ENCODE data around the gene CDC42SE2.
"Not testable (repeated sequence)": the region's sequence is repeated elsewhere in the genome, so short reads cannot be mapped to it uniquely, and the experiment has no call there.

The CDC42SE2 gene

GRCh38 chr5:131252824-131253171, 11.1 kb upstream of the CDC42SE2 start:
- no peak overlapping the region for H2AFZ ChIP-seq (ENCODE audit: low read length, unreplicated experiment)
- peaks cover 4% of the 10 kb centered on the region for H3K4me1 ChIP-seq (ENCODE audit: control insufficient read depth, insufficient read depth, low read length, unreplicated experiment)
- no peaks in the 10 kb centered on the region for H3K36me3 ChIP-seq (ENCODE audit: insufficient read depth, low read length)
- H3K4me3 ChIP-seq (ENCODE audit: low read depth, low read length) = no peak overlapping the region
- no peak overlapping the region for H3K27ac ChIP-seq (ENCODE audit: low read depth, low read length)
- no peaks in the 10 kb centered on the region for H3K27me3 ChIP-seq (ENCODE audit: insufficient read depth, low read length)
- H3K79me2 ChIP-seq (ENCODE audit: control insufficient read depth, insufficient read depth, low read length, unreplicated experiment) = no peaks in the 10 kb centered on the region

- H2AFZ ChIP-seq (ENCODE audit: low read length, unreplicated experiment); H3K4me3 ChIP-seq (ENCODE audit: low read depth, low read length); H3K27me3 ChIP-seq (ENCODE audit: insufficient read depth, low read length); H3K27ac ChIP-seq (ENCODE audit: low read depth, low read length); H3K79me2 ChIP-seq (ENCODE audit: control insufficient read depth, insufficient read depth, low read length, unreplicated experiment); H3K36me3 ChIP-seq (ENCODE audit: insufficient read depth, low read length); H3K4me1 ChIP-seq (ENCODE audit: control insufficient read depth, insufficient read depth, low read length, unreplicated experiment): not testable (repeated sequence)
Measured at GRCh38 chr5:131254025-131254424, 9.8 kb upstream of the CDC42SE2 start.

DNA sequence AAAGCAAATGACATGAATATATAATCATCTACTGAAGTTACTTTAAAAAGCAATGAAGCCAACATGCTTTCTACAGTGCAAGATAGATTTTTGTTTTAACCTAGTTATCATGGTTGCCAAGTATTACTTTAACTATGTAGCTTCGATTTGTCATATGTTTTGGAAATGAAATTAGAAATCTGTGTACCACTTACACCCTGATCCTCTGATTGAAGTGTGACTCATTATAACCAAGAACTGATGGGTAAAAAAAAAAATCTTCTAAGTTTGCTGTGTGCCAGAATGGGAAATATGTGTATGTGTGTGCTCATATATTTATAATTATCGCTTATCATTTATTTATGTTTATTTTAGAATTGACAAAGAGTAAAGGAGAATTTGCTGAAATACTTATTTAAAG, 9.1 kb upstream of the CDC42SE2 start:
- Histone ChIP-seq H3K4me1 (ENCODE audit: control insufficient read depth, insufficient read depth, low read length, unreplicated experiment) (peaks cover 15% of the 10 kb centered on the region), H3K36me3 (ENCODE audit: insufficient read depth, low read length) (no peaks in the 10 kb centered on the region), H3K27ac (ENCODE audit: low read depth, low read length) (no peak overlapping the region), H3K4me3 (ENCODE audit: low read depth, low read length) (no peak overlapping the region), H3K79me2 (ENCODE audit: control insufficient read depth, insufficient read depth, low read length, unreplicated experiment) (no peaks in the 10 kb centered on the region), H3K27me3 (ENCODE audit: insufficient read depth, low read length) (no peaks in the 10 kb centered on the region), H2AFZ (ENCODE audit: low read length, unreplicated experiment) (no peak overlapping the region)

DNA sequence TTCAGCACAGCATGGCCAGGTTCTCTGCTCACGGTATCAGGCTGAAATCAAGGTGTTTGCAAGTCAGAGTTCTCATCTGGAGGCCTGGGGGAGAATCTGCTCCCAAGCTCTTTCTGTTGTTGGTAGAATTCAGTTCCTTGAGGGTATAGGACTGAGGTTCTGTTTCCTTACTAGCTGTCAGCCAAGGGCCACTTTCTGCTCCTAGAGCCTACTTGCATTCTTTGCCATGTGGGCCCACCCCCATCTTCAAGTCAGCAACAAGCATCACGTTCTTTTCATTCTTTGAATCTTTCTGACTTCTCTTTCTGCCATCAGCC, 7.4 kb upstream of the CDC42SE2 start:
- no peaks in the 10 kb centered on the region for H3K27me3 ChIP-seq (ENCODE audit: insufficient read depth, low read length)
- H2AFZ ChIP-seq (ENCODE audit: low read length, unreplicated experiment) = no peak overlapping the region
- H3K36me3 ChIP-seq (ENCODE audit: insufficient read depth, low read length) = no peaks in the 10 kb centered on the region
- no peak overlapping the region for H3K4me3 ChIP-seq (ENCODE audit: low read depth, low read length)
- H3K79me2 ChIP-seq (ENCODE audit: control insufficient read depth, insufficient read depth, low read length, unreplicated experiment) = no peaks in the 10 kb centered on the region
- H3K4me1 ChIP-seq (ENCODE audit: control insufficient read depth, insufficient read depth, low read length, unreplicated experiment) = peaks cover 15% of the 10 kb centered on the region
- H3K27ac ChIP-seq (ENCODE audit: low read depth, low read length) = no peak overlapping the region

DNA sequence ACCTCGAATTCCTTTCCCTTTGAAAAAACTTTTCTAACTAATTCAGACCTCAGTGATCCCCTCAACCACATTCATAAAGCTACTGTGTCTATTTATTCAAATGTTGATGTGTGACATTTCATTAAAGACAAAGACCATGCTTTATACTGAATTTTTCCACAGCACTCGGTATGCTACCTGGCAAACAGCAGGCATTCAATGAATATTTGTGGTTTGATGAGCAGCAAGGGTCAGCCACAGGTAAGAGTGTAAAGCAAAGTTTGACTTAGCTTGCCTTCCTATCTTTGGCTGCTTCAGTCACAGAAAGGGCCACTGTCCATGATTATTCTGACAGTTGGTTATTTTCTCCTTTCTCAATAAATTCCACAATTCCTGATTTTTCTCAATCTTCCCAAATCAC, 5.1 kb upstream of the CDC42SE2 start:
- H3K4me3 ChIP-seq (ENCODE audit: low read depth, low read length) = no peak overlapping the region
- no peaks in the 10 kb centered on the region for H3K27me3 ChIP-seq (ENCODE audit: insufficient read depth, low read length)
- no peaks in the 10 kb centered on the region for H3K36me3 ChIP-seq (ENCODE audit: insufficient read depth, low read length)
- H3K79me2 ChIP-seq (ENCODE audit: control insufficient read depth, insufficient read depth, low read length, unreplicated experiment) = no peaks in the 10 kb centered on the region
- H3K4me1 ChIP-seq (ENCODE audit: control insufficient read depth, insufficient read depth, low read length, unreplicated experiment) = peaks cover 18% of the 10 kb centered on the region
- H3K27ac ChIP-seq (ENCODE audit: low read depth, low read length) = no peak overlapping the region
- no peak overlapping the region for H2AFZ ChIP-seq (ENCODE audit: low read length, unreplicated experiment)

GRCh38 chr5:131259326-131259725, 4.5 kb upstream of the CDC42SE2 start:
- no peak overlapping the region for H3K27ac ChIP-seq (ENCODE audit: low read depth, low read length)
- no peak overlapping the region for H2AFZ ChIP-seq (ENCODE audit: low read length, unreplicated experiment)
- H3K36me3 ChIP-seq (ENCODE audit: insufficient read depth, low read length) = no peaks in the 10 kb centered on the region
- peaks cover 18% of the 10 kb centered on the region for H3K4me1 ChIP-seq (ENCODE audit: control insufficient read depth, insufficient read depth, low read length, unreplicated experiment)
- H3K4me3 ChIP-seq (ENCODE audit: low read depth, low read length) = no peak overlapping the region
- H3K27me3 ChIP-seq (ENCODE audit: insufficient read depth, low read length) = no peaks in the 10 kb centered on the region
- peaks cover 3% of the 10 kb centered on the region for H3K79me2 ChIP-seq (ENCODE audit: control insufficient read depth, insufficient read depth, low read length, unreplicated experiment)

GRCh38 chr5:131260895-131261294, 3.0 kb upstream of the CDC42SE2 start:
- peaks cover 18% of the 10 kb centered on the region for H3K79me2 ChIP-seq (ENCODE audit: control insufficient read depth, insufficient read depth, low read length, unreplicated experiment)

DNA sequence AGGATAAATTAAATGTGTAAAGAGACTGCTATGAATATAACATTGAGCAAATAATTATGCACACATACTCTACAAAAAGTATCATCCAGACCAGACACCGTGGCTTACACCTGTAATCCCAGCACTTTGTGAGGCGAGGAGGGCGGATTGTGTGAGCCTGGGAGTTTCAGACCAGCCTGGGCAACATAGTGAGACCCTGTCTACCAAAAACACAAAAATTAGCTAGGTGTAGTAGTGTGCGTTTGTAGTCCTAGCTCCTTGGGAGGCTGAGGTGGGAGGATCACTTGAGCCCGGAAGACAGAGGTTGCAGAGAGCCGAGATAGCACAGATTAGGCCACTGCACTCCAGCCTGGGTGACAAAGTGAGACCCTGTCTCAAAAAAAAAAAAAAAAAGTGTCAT, 2.4 kb upstream of the CDC42SE2 start:
- H3K27ac ChIP-seq (ENCODE audit: low read depth, low read length) = no peak overlapping the region
- no peaks in the 10 kb centered on the region for H3K27me3 ChIP-seq (ENCODE audit: insufficient read depth, low read length)
- H3K36me3 ChIP-seq (ENCODE audit: insufficient read depth, low read length) = no peaks in the 10 kb centered on the region
- H3K4me3 ChIP-seq (ENCODE audit: low read depth, low read length) = no peak overlapping the region
- peaks cover 21% of the 10 kb centered on the region for H3K4me1 ChIP-seq (ENCODE audit: control insufficient read depth, insufficient read depth, low read length, unreplicated experiment)
- H3K79me2 ChIP-seq (ENCODE audit: control insufficient read depth, insufficient read depth, low read length, unreplicated experiment) = peaks cover 22% of the 10 kb centered on the region
- H2AFZ ChIP-seq (ENCODE audit: low read length, unreplicated experiment) = no peak overlapping the region

More at GRCh38 chr5:131260895-131261294, 3.0 kb upstream of the CDC42SE2 start:
- no peak overlapping the region for H3K27ac ChIP-seq (ENCODE audit: low read depth, low read length)
- H3K27me3 ChIP-seq (ENCODE audit: insufficient read depth, low read length) = no peaks in the 10 kb centered on the region
- H3K36me3 ChIP-seq (ENCODE audit: insufficient read depth, low read length) = no peaks in the 10 kb centered on the region
- peaks cover 21% of the 10 kb centered on the region for H3K4me1 ChIP-seq (ENCODE audit: control insufficient read depth, insufficient read depth, low read length, unreplicated experiment)
- H2AFZ ChIP-seq (ENCODE audit: low read length, unreplicated experiment) = no peak overlapping the region
- no peak overlapping the region for H3K4me3 ChIP-seq (ENCODE audit: low read depth, low read length)

- Histone ChIP-seq H3K27me3 (ENCODE audit: insufficient read depth, low read length) (no peaks in the 10 kb centered on the region), H2AFZ (ENCODE audit: low read length, unreplicated experiment) (peak overlapping the region; percentile 96), H3K36me3 (ENCODE audit: insufficient read depth, low read length) (no peaks in the 10 kb centered on the region), H3K27ac (ENCODE audit: low read depth, low read length) (peak overlapping the region; percentile 52; the same call in 1 of the 2 replicates), H3K4me1 (ENCODE audit: control insufficient read depth, insufficient read depth, low read length, unreplicated experiment) (peaks cover 17% of the 10 kb centered on the region), H3K4me3 (ENCODE audit: low read depth, low read length) (peak overlapping the region; percentile 98), H3K79me2 (ENCODE audit: control insufficient read depth, insufficient read depth, low read length, unreplicated experiment) (peaks cover 35% of the 10 kb centered on the region)
Measured at GRCh38 chr5:131262953-131263541, 806 bp upstream of the CDC42SE2 start.

- no peaks in the 10 kb centered on the region for H3K36me3 ChIP-seq (ENCODE audit: insufficient read depth, low read length)
- H3K4me1 ChIP-seq (ENCODE audit: control insufficient read depth, insufficient read depth, low read length, unreplicated experiment) = peaks cover 8% of the 10 kb centered on the region
- peak overlapping the region; percentile 70 for H2AFZ ChIP-seq (ENCODE audit: low read length, unreplicated experiment)
- peaks cover 44% of the 10 kb centered on the region for H3K79me2 ChIP-seq (ENCODE audit: control insufficient read depth, insufficient read depth, low read length, unreplicated experiment)
- H3K27ac ChIP-seq (ENCODE audit: low read depth, low read length) = peak overlapping the region; percentile 32; the same call in 1 of the 2 replicates
- peak overlapping the region; percentile 98 for H3K4me3 ChIP-seq (ENCODE audit: low read depth, low read length)
- H3K27me3 ChIP-seq (ENCODE audit: insufficient read depth, low read length) = no peaks in the 10 kb centered on the region
Measured at GRCh38 chr5:131264451-131265099, 722 bp downstream of the CDC42SE2 start.

DNA sequence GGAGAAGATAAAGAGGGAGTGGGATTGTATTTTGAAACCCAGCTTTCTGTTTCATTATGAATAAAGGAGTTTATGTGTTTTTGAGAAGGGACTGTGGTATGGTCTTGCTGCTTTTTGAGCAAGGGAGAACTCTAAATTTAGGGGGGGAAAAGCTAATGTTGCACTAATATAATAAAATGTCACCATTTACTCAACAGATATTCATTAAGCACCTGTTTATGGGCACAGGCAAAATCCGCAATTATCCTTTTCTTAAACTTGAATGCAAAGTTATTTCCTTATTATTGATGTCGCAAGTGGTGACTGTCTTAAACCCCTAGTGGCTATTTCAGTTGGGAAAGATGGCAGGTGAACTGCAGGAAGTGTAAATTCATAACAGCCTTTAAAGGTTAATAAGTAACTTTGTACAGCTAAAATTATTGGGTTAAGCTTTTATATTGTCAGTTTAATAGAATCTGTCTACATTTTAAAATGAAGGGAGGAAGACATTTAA, 1.5 kb downstream of the CDC42SE2 start:
- Histone ChIP-seq H2AFZ (ENCODE audit: low read length, unreplicated experiment) (no peak overlapping the region), H3K4me1 (ENCODE audit: control insufficient read depth, insufficient read depth, low read length, unreplicated experiment) (peaks cover 8% of the 10 kb centered on the region), H3K27ac (ENCODE audit: low read depth, low read length) (no peak overlapping the region), H3K36me3 (ENCODE audit: insufficient read depth, low read length) (no peaks in the 10 kb centered on the region), H3K79me2 (ENCODE audit: control insufficient read depth, insufficient read depth, low read length, unreplicated experiment) (peaks cover 49% of the 10 kb centered on the region), H3K4me3 (ENCODE audit: low read depth, low read length) (peak overlapping the region; percentile 98), H3K27me3 (ENCODE audit: insufficient read depth, low read length) (no peaks in the 10 kb centered on the region)

All from ACC112 (cell line).